Upper lobe of right lung (tissue), 1 donor: Measurements from ENCODE around the gene ADAD2. TPM values are rescaled to one million over a fixed set of nuclear protein-coding genes. Genes with fewer than 3 reads are reported as not detected.

ENCODE experiments used
- ATAC-seq: fragments of 200-7000 bp; cut with Tn5 transposase; one replicate; pipeline ENCODE4 v1.9.1; 2020; ENCODE audit warnings: mild to moderate bottlenecking, moderate library complexity
- DNase-seq: peaks from one replicate; pipeline ENCODE4 v3.0.0-alpha.2; 2020
- H3K27ac ChIP-seq: fragments of 200-600 bp; one replicate; pipeline ENCODE4 v1.8.0; 2022
- H3K27me3 ChIP-seq: fragments of 200-600 bp; one replicate; pipeline ENCODE4 v1.8.0; 2022; ENCODE audit warnings: mild to moderate bottlenecking
- H3K36me3 ChIP-seq: fragments of 200-600 bp; one replicate; pipeline ENCODE4 v1.8.0; 2022
- H3K4me1 ChIP-seq: fragments of 200-600 bp; one replicate; pipeline ENCODE4 v1.8.0; 2022
- H3K4me3 ChIP-seq: fragments of 200-600 bp; one replicate; pipeline ENCODE4 v1.8.0; 2022; ENCODE audit warnings: mild to moderate bottlenecking
- H3K9me3 ChIP-seq: fragments of 200-600 bp; one replicate; pipeline ENCODE4 v1.8.0; 2022
- intact Hi-C: fragments of 100-400 bp; cut with DNase I; formaldehyde crosslinking; loops from one replicate; pipeline ENCODE4 v1.11.0; 2022
- total RNA-seq: library from RNA; stranded (reverse); fragmentation: NEBNext Ultra II Directional; extraction: Animal tissue kit (Norgen Biotek cat#: 25700); gene quantifications from one replicate; pipeline ENCODE4 v1.2.1, GENCODE V29; 2021
- TF ChIP-seq, protein P1 (sequence below): fragments of 200-600 bp; IDR thresholded peaks from one replicate; pipeline ENCODE4 v1.8.0; 2022; ENCODE audit warnings: antibody characterized with exemption
- donor health status: DM: no; HTN: yes; CAD: no; lungs with severe emphysema.

The ADAD2 gene
- total RNA-seq, 1 donor from 2014 or later, result 0.52 TPM

DNA sequence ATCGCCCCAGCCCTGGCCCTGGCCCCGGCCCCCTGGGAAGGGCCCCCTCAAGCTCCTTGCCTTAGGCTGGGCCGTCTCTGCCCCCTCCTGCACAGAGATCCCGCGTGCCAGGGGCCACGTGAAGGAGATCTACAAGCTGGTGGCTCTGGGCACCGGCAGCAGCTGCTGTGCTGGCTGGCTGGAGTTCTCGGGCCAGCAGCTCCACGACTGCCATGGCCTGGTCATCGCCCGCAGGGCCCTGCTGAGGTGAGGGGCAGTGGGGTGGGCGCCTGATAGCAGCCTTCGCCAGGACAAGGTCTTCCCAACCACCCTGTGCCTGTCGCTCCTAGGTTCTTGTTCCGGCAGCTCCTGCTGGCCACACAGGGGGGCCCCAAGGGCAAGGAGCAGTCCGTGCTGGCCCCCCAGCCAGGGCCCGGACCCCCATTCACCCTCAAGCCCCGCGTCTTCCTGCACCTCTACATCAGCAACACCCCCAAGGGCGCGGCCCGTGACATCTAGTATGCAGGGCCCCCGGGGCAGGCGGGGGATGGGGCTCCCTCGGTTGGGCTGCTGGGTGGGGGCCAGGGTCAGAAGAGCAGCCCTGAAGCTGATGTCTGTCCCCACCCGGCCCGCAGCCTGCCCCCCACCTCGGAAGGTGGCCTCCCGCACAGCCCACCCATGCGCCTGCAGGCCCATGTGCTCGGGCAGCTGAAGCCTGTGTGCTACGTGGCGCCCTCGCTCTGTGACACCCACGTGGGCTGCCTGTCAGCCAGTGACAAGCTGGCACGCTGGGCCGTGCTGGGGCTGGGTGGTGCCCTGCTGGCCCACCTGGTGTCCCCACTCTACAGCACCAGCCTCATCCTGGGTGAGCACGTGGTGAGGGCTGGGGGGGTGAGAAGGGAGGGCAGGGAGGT, 4.5 kb downstream of the ADAD2 start:
- H3K9me3 ChIP-seq, result no peaks in the 10 kb centered on the region
- no peaks in the 10 kb centered on the region for H3K27me3 ChIP-seq
- TF ChIP-seq, protein P1, sequence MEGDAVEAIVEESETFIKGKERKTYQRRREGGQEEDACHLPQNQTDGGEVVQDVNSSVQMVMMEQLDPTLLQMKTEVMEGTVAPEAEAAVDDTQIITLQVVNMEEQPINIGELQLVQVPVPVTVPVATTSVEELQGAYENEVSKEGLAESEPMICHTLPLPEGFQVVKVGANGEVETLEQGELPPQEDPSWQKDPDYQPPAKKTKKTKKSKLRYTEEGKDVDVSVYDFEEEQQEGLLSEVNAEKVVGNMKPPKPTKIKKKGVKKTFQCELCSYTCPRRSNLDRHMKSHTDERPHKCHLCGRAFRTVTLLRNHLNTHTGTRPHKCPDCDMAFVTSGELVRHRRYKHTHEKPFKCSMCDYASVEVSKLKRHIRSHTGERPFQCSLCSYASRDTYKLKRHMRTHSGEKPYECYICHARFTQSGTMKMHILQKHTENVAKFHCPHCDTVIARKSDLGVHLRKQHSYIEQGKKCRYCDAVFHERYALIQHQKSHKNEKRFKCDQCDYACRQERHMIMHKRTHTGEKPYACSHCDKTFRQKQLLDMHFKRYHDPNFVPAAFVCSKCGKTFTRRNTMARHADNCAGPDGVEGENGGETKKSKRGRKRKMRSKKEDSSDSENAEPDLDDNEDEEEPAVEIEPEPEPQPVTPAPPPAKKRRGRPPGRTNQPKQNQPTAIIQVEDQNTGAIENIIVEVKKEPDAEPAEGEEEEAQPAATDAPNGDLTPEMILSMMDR, result no peak
- H3K27ac ChIP-seq, result no peak overlapping the region
- ATAC-seq (no peak), DNase-seq (no peak)
- H3K4me3 ChIP-seq, result no peak overlapping the region
- intact Hi-C loops, result no loop called here
- no peaks in the 10 kb centered on the region for H3K4me1 ChIP-seq
- no peaks in the 10 kb centered on the region for H3K36me3 ChIP-seq

DNA sequence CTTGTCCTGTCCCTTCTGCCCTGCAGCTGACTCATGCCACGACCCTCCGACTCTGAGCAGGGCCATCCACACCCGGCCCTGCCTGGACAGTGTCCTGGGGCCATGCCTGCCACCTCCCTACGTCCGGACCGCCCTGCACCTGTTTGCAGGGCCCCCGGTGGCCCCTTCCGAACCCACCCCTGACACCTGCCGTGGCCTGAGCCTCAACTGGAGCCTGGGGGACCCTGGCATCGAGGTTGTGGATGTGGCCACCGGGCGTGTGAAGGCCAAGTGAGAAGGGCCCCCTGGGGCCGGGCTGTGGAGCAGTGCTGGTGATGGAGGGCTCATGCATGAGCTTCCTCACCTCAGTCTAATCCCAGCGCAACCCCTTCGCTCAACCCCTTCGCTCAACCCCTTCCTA, 5.1 kb downstream of the ADAD2 start:
- Histone ChIP-seq H3K9me3 (no peaks in the 10 kb centered on the region), H3K4me3 (no peak overlapping the region), H3K4me1 (no peaks in the 10 kb centered on the region), H3K27ac (no peak overlapping the region), H3K36me3 (no peaks in the 10 kb centered on the region), H3K27me3 (no peaks in the 10 kb centered on the region)
- intact Hi-C loops, result no loop called here
- TF ChIP-seq, protein P1, result no peak
- DNase-seq (no peak), ATAC-seq (no peak)

DNA sequence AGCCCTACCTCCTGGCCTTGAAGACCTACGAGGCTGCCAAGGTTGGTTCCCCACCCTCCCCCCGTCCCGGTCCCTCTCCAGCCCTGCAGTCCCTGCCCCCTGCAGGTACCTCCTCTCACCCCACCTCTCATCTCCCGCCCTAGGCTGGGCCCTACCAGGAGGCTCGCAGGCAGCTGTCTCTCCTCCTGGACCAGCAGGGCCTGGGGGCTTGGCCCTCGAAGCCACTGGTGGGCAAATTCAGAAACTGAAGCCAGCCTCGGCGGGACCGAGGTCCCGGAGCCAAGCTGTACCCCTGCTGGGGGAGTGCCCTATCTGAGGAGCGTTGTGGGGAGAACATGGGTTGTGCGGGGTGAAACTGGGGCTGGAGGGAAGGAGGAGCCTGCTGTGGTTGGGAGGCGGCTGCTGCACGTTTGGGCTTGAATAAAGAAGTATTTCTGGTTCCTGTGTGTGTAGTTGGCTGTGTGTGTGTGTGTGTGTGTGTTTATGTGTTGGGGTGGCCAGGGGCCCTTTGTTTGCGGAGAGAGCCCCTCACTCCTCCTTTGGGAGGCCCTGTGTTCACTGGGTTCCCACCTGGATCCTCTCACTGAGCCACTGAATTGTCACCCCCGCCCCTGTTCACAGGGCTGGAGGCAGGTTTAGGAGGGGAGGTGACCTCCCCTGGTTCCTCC, 5.9 kb downstream of the ADAD2 start:
- Histone ChIP-seq H3K27me3 (no peaks in the 10 kb centered on the region), H3K9me3 (no peaks in the 10 kb centered on the region), H3K4me1 (no peaks in the 10 kb centered on the region), H3K4me3 (no peak overlapping the region), H3K27ac (no peak overlapping the region), H3K36me3 (no peaks in the 10 kb centered on the region)
- intact Hi-C loops, result no loop called here
- ATAC-seq, result no peak
- TF ChIP-seq, protein P1, result no peak
- no peak for DNase-seq

DNA sequence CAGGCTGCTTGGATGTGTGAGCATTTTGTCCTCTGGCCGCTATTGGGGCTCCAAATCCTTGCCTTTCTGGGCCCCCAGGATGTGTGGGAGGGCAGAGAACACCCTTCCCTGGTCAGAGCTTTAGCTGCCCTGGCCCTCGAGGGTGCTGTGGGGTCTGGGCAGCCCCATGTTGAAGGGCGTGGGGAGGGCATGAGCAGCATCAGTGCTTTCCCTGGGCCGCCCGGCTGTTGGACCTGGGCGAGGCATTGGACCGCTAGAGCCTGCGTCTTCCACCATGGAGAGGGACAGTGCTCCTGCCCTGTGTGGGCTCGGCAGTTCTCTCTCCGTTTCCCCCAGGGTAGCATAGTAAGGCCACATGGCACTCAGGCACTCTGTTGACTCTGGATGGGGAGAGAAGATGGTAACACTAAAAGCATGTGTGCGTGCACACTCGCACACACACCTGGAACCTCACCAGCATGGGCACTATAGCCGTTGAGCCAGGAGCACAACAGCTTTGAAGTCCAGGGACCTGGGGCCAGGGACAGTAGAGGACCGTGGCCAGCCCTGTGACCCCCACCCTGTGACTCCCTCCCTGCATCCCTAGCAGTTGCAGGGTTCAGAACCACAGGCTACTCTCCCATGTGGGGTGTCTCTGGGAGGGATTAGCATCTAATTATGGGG, 6.6 kb downstream of the ADAD2 start:
- no peaks in the 10 kb centered on the region for H3K9me3 ChIP-seq
- no peak overlapping the region for H3K27ac ChIP-seq
- H3K36me3 ChIP-seq, result no peaks in the 10 kb centered on the region
- no peaks in the 10 kb centered on the region for H3K27me3 ChIP-seq
- no peak overlapping the region for H3K4me3 ChIP-seq
- TF ChIP-seq, protein P1, result no peak
- ATAC-seq (no peak), DNase-seq (no peak)
- no peaks in the 10 kb centered on the region for H3K4me1 ChIP-seq
- intact Hi-C loops, result no loop called here

DNA sequence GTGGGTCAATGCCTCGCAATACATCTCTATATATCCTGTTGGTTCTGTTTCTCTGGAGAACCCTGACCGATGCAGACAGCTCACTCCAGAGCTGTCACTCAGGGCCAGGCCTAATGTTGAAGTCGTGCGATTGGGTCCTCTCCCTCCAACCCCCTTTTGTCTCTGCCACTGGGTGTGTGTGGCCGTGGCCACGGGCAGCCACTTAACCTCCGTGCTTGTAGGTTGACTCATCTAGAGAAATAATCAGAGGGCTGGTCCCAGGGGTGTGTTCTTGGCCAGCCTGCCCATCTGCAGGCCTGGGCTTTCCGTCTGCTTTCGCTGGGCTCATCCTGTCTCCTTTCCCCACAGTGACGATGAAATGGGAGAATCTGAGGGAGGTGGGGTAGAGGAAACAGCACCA, 7.4 kb downstream of the ADAD2 start:
- H3K27me3 ChIP-seq, result no peaks in the 10 kb centered on the region
- no peak for ATAC-seq
- H3K4me3 ChIP-seq, result no peak overlapping the region
- H3K36me3 ChIP-seq, result no peaks in the 10 kb centered on the region
- intact Hi-C loops, result no loop called here
- H3K27ac ChIP-seq, result no peak overlapping the region
- TF ChIP-seq, protein P1, result no peak
- H3K4me1 ChIP-seq, result no peaks in the 10 kb centered on the region
- no peak for DNase-seq
- no peaks in the 10 kb centered on the region for H3K9me3 ChIP-seq
